HFF-Myc (cell line): ENCODE data around the gene SLC5A2.

Experiments
- DNase-seq: peaks from one replicate; pipeline ENCODE4 v3.0.0-alpha.2; 2011; ENCODE audit warnings: low read depth; ENCODE audit errors: extremely low read depth
- H3K4me3 ChIP-seq: replicated peaks from 2 replicates; pipeline ENCODE4 v1.5.1; 2011; ENCODE audit warnings: low read depth, mild to moderate bottlenecking, control low read depth, low read length
- TF ChIP-seq, protein P1 (sequence below): IDR thresholded peaks from 2 replicates; pipeline ENCODE4 v1.5.1; 2012; ENCODE audit warnings: mild to moderate bottlenecking, low read depth, low read length, control low read depth; ENCODE audit errors: missing control alignments

SLC5A2 gene

GRCh38 chr16:31471875-31472708 lies 10.8 kb upstream of the SLC5A2 start, which contains the start of gene TGFB1I1:
Gene TGFB1I1 (plus strand): TSS chr16:31472152. CDS start chr16:31472189, 37 bp downstream.
- H3K4me3 ChIP-seq, result peak within 1 kb of the TSS; percentile 68
- no peak for DNase-seq
- TF ChIP-seq, protein P1, sequence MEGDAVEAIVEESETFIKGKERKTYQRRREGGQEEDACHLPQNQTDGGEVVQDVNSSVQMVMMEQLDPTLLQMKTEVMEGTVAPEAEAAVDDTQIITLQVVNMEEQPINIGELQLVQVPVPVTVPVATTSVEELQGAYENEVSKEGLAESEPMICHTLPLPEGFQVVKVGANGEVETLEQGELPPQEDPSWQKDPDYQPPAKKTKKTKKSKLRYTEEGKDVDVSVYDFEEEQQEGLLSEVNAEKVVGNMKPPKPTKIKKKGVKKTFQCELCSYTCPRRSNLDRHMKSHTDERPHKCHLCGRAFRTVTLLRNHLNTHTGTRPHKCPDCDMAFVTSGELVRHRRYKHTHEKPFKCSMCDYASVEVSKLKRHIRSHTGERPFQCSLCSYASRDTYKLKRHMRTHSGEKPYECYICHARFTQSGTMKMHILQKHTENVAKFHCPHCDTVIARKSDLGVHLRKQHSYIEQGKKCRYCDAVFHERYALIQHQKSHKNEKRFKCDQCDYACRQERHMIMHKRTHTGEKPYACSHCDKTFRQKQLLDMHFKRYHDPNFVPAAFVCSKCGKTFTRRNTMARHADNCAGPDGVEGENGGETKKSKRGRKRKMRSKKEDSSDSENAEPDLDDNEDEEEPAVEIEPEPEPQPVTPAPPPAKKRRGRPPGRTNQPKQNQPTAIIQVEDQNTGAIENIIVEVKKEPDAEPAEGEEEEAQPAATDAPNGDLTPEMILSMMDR, result no peak

- H3K4me3 ChIP-seq, result peak overlapping the region; percentile 68
- DNase-seq, result peak; percentile 78
- TF ChIP-seq, protein P1, result peak; percentile 75
These were observed 10.2 kb upstream of the SLC5A2 start for GRCh38 chr16:31472709-31473203.

DNA sequence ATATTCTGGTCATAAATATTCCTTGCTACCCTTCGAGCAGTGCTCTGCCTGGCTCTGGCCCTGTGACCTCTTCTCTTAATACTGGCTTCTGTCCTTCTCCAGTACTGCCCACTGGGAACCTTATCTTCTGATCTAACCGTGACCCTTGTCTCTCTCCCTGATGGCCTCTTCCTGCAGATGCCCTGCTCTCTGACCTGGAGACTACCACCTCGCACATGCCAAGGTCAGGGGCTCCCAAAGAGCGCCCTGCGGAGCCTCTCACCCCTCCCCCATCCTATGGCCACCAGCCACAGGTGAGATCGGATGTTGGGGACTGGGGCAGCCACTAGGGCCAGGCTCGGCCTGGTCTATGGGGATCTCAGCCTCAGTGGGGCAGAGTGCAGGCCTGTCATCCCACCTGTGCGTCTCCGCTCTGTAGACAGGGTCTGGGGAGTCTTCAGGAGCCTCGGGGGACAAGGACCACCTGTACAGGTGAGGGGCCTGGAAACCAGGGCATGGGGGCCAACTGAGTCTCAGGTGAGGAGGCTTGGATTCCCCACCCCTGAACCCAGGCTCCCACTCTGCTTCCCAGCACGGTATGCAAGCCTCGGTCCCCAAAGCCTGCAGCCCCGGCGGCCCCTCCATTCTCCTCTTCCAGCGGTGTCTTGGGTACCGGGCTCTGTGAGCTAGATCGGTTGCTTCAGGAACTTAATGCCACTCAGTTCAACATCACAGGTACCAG lies 9.5 kb upstream of the SLC5A2 start:
- no peak overlapping the region for H3K4me3 ChIP-seq
- TF ChIP-seq, protein P1, result no peak
- no peak for DNase-seq

DNA sequence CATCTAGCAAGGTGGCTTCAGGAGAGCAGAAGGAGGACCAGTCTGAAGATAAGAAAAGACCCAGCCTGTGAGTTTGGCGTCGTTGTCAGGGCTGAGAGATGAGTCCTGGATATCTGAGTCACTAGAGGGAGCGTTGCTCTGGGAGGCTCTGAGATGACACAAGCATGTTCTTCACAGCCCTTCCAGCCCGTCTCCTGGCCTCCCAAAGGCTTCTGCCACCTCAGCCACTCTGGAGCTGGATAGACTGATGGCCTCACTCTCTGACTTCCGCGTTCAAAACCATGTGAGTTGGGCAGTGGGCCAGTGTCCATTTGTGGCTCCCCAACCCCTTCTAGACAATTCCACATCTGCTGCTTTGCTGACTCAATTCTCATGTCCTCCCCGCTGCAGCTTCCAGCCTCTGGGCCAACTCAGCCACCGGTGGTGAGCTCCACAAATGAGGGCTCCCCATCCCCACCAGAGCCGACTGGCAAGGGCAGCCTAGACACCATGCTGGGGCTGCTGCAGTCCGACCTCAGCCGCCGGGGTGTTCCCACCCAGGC lies 8.7 kb upstream of the SLC5A2 start:
- no peak overlapping the region for H3K4me3 ChIP-seq
- TF ChIP-seq, protein P1, result no peak
- no peak for DNase-seq

DNA sequence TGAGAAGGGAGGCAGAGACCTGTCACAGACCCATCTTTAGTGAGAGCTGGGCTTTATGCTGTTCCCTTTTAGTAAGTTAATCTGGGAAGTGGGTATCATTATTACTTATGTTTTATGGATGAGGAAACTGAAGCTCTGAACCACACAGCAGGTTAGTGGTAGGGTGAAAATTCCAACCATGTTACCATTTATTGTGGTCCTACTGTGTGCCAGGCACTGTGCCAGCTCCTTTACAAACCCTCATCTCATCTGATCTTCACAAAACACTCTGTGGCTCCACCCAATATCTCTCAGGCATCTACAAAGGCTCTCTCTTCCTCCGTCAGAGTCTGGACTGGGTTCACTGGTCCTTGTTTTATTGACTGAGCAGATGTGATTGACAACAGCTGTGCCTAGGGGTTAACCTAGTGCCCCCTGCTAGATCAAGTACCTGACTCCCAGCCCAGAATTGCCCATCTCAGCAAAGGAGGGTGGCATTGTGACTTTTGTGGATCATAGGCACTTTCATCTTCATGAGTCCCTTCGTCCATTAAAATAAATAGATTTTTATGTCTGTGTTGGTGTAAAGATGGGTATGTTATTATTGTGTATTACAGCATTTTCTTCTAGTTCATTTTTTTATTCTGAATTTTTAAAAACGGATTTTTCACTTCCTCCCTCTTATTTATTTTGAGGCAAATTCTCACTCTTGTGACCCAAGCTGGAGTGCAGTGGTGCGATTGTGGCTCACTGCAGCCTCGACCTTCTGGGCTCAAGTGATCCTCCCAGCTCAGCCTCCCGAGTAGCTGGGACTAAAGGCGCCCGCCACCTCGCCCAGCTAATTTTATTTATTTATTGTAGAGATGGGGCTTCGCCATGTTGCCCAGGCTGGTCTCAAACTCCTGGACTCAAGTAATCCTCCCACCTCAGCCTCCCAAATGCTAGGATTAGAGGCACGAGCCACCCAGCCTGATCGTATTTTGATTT lies 7.9 kb upstream of the SLC5A2 start:
- H3K4me3 ChIP-seq, result no peak overlapping the region
- DNase-seq, result no peak
- TF ChIP-seq, protein P1, result no peak

- DNase-seq, result no peak
- H3K4me3 ChIP-seq, result no peak overlapping the region
- TF ChIP-seq, protein P1, result no peak
These were observed 7.0 kb upstream of the SLC5A2 start for GRCh38 chr16:31475946-31476302.
